HepG2 (cell line): ENCODE data around the gene TBC1D14. TPM values are rescaled to one million over a fixed set of nuclear protein-coding genes. Genes with fewer than 3 reads are reported as not detected.
A peak's percentile ranks its signal among the peaks of the same experiment; 100 is the strongest.

ENCODE experiments used
- ATAC-seq: fragments of 200-7000 bp; cut with Tn5 transposase; 3 replicates; pipeline ENCODE4 v1.9.1; 2020; ENCODE audit warnings: mild to moderate bottlenecking, moderate library complexity
- BruUV-seq: library from RNA; stranded (reverse); fragments of 400-500 nt; replicated peaks from 2 replicates; lab custom pipeline; 2021; lab: Mats Ljungman, UMichigan
- CTCF ChIA-PET: fragments of 300-600 bp; formaldehyde crosslinking; extraction: SDS; loops from one replicate; lab custom pipeline; 2021; ENCODE audit warnings: low total read pairs, inconsistent platforms, low intra/inter-chr PET ratio; lab: Yijun Ruan, JAX
- POLR2A ChIA-PET: fragments of 350-600 bp; sonication (Branson Sonifier 250); formaldehyde crosslinking; loops from one replicate; lab custom pipeline; 2020; ENCODE audit warnings: antibody characterized with exemption, inconsistent platforms; lab: Yijun Ruan, JAX
- DNase-seq: peaks from one replicate; pipeline ENCODE4 v3.0.0-alpha.2; 2015; ENCODE audit warnings: low spot score
- FAIRE-seq: peaks from 3 replicates; lab custom pipeline; 2011; peaks lifted over from hg19 to GRCh38; lab: Jason Lieb, UNC
- H2AFZ ChIP-seq: one replicate; pipeline ENCODE4 v1.6.1; 2011; ENCODE audit warnings: low read length, inconsistent platforms
- H3K27ac ChIP-seq: fragments of 300-600 bp; 3 replicates; pipeline ENCODE4 v1.8.0; 2011; ENCODE audit warnings: mixed run types, mild to moderate bottlenecking, mixed read lengths, low read length, inconsistent platforms; ENCODE audit not compliant: insufficient read depth; ENCODE audit errors: extremely low read length
- H3K27me3 ChIP-seq, 2 experiments: fragments of 200-600 bp in 1 of 2; 2 replicates in 1 of 2; 3 replicates in 1 of 2; pipeline versions ENCODE4 v1.6.0 to v1.8.0; 2011; ENCODE audit warnings: low read length in 2 of 2, mild to moderate bottlenecking in 2 of 2, moderate library complexity in 2 of 2, inconsistent platforms in 1 of 2; ENCODE audit not compliant: insufficient read depth in 2 of 2, control insufficient read depth in 1 of 2
- H3K36me3 ChIP-seq, 2 experiments: fragments of 200-600 bp in 1 of 2; replicated peaks in 1 of 2; 2 replicates in 1 of 2; 3 replicates in 1 of 2; pipeline versions ENCODE4 v1.5.1 to v1.8.0; 2011; ENCODE audit warnings: low read length in 2 of 2, inconsistent platforms in 1 of 2; ENCODE audit not compliant: insufficient read depth in 2 of 2, control insufficient read depth in 1 of 2
- H3K4me1 ChIP-seq: 2 replicates; pipeline ENCODE4 v1.5.1; 2012; ENCODE audit warnings: low read length, inconsistent platforms; ENCODE audit not compliant: insufficient read depth
- H3K4me2 ChIP-seq: 2 replicates; pipeline ENCODE4 v1.6.0; 2011; ENCODE audit warnings: low read depth, low read length, inconsistent platforms
- H3K4me3 ChIP-seq, 3 experiments: fragments of 200-600 bp in 1 of 3; sonication (generic), shearing (Covaris generic) in 1 of 3; replicated peaks in 1 of 3; 2 replicates each; pipeline ENCODE4 v1.5.1; 2011 to 2016; ENCODE audit warnings: low read length in 3 of 3, inconsistent platforms in 2 of 3, low read depth in 2 of 3, mild to moderate bottlenecking in 2 of 3, control low read depth in 1 of 3, mixed read lengths in 1 of 3; ENCODE audit not compliant: insufficient read depth in 1 of 3
- H3K79me2 ChIP-seq: one replicate; pipeline ENCODE4 v1.6.1; 2011; ENCODE audit warnings: low read length, inconsistent platforms; ENCODE audit not compliant: insufficient read depth
- H3K9ac ChIP-seq: 2 replicates; pipeline ENCODE4 v1.6.0; 2011; ENCODE audit warnings: mild to moderate bottlenecking, low read depth, low read length, inconsistent platforms; ENCODE audit not compliant: insufficient read depth
- H3K9me3 ChIP-seq: 2 replicates; pipeline ENCODE4 v1.5.1; 2012; ENCODE audit warnings: mild to moderate bottlenecking, low read length
- H4K20me1 ChIP-seq: 2 replicates; pipeline ENCODE4 v1.6.0; 2011; ENCODE audit warnings: inconsistent platforms, mild to moderate bottlenecking, low read length, moderate library complexity; ENCODE audit not compliant: insufficient read depth
- AGO2 ChIP-seq: fragments of 200-400 bp; formaldehyde crosslinking; optimal IDR thresholded peaks from 2 replicates; pipeline ENCODE3; 2017; ENCODE audit warnings: mild to moderate bottlenecking, low read depth, low read length, moderate library complexity
- E2F5 ChIP-seq: sonication (generic); formaldehyde crosslinking; conservative IDR thresholded peaks from 2 replicates; pipeline ENCODE4 v1.4.0; 2020; ENCODE audit warnings: missing genetic modification reagents
- NFE2L2 ChIP-seq: fragments of 150-350 bp; IDR thresholded peaks from 2 replicates; pipeline ENCODE4 v1.6.1; 2014; ENCODE audit warnings: low read length
- ZBTB38 ChIP-seq: sonication (generic); formaldehyde crosslinking; IDR thresholded peaks from 2 replicates; pipeline ENCODE4 v1.5.1; 2020; ENCODE audit warnings: mild to moderate bottlenecking, missing genetic modification reagents
- WGBS: methylation state at CpG from one replicate; pipeline ENCODE4 v1.1.6; 2017; ENCODE audit warnings: low lambda C conversion rate; 5-methylcytosine and 5-hydroxymethylcytosine counted together
- in situ Hi-C: cut with HindIII; loops from 2 replicates; pipeline ENCODE4 v1.10.0; 2017; ENCODE audit warnings: low pct_unique_long_range_greater_than_20kb; ENCODE audit not compliant: extremely low pct_ligation_motif_present
- intact Hi-C: fragments of 100-400 bp; cut with micrococcal nuclease; formaldehyde crosslinking; loops from one replicate; pipeline ENCODE4 v1.10.0; 2022; ENCODE audit not compliant: unreplicated experiment
- polyA plus RNA-seq, 8 experiments: library from polyadenylated mRNA; depleted of rRNA in 3 of 8; stranded (reverse) in 7 of 8; unstranded in 1 of 8; fragments of >200 nt; fragmentation: Illumina TruSeq in 4 of 8; extraction: Trizol in 4 of 8; gene quantifications; 2 replicates each; pipeline versions ENCODE4 v1.2.1 to v1.2.3, GENCODE V29; 2011 to 2016; ENCODE audit warnings: low read depth in 4 of 8, missing spikeins in 1 of 8, mixed read lengths in 1 of 8; ENCODE audit not compliant: insufficient read depth in 1 of 8
- total RNA-seq, 5 experiments: library from RNA; depleted of rRNA; stranded (reverse); fragments of >200 nt; fragmentation: Illumina TruSeq; extraction: Trizol; gene quantifications; 2 replicates each; pipeline ENCODE4 v1.2.3, GENCODE V29; 2016; ENCODE audit warnings: low read depth in 1 of 5

TBC1D14 gene
- total and polyA plus RNA-seq, 2 of the 13 experiments (the other 11 are each of a cell fraction or from before 2014, with no cell fraction given), result 29.5 to 46.5 TPM

- WGBS, result 96% methylated on average over 9 of the region's 14 CpGs
- CTCF ChIA-PET, result no interaction called here
- H3K79me2 ChIP-seq, result peaks cover 18% of the 10 kb centered on the region
Observed at GRCh38 chr4:7051905-7052304, 142.3 kb downstream of the TBC1D14 start.

GRCh38 chr4:7052313-7052712 lies 142.7 kb downstream of the TBC1D14 start:
- no peaks in the 10 kb centered on the region for H3K9me3 ChIP-seq
- ATAC-seq, result no peak
- H2AFZ ChIP-seq, result no peak overlapping the region
- 0 out of 2 replicates have a peak, but pooled peaks cover 9% of the 10 kb centered on the region for H4K20me1 ChIP-seq
- H3K36me3 ChIP-seq, result peaks cover 11 to 37% of the 10 kb centered on the region in 2 experiments; a peak in 4 of 5 replicates
- intact Hi-C loops (no loop called here), in situ Hi-C loops (no loop called here)
- 95% methylated on average over 14 of the region's 14 CpGs for WGBS
- no peak overlapping the region for H3K4me3 ChIP-seq
- H3K9ac ChIP-seq, result no peak overlapping the region
- H3K4me1 ChIP-seq, result no peaks in the 10 kb centered on the region
- H3K4me2 ChIP-seq, result no peak overlapping the region
- no peaks in the 10 kb centered on the region for H3K27me3 ChIP-seq
- TF ChIP-seq AGO2, result peak; percentile 8
- TF ChIP-seq E2F5 (CRISPR knock-in tag), result no peak
- CTCF ChIA-PET, result no interaction called here
- no peak for FAIRE-seq
- DNase-seq, result no peak
- no peak overlapping the region for H3K27ac ChIP-seq
- POLR2A ChIA-PET, result no interaction called here
- no TSS peak for BruUV-seq
- H3K79me2 ChIP-seq, result peaks cover 14% of the 10 kb centered on the region

More at GRCh38 chr4:7051905-7052304, 142.3 kb downstream of the TBC1D14 start:
- TF ChIP-seq NFE2L2 (no peak), ZBTB38 (CRISPR knock-in tag) (0 out of 2 replicates have a peak, but pooled peaks have one; percentile 18)
- Histone ChIP-seq H3K9me3 (no peaks in the 10 kb centered on the region), H3K4me3 (no peak overlapping the region), H3K27me3 (no peaks in the 10 kb centered on the region), H3K27ac (no peak overlapping the region), H3K4me1 (0 out of 2 replicates have a peak, but pooled peaks cover under 1% of the 10 kb centered on the region), H3K36me3 (peaks cover 12 to 37% of the 10 kb centered on the region in 2 experiments; a peak in 4 of 5 replicates), H4K20me1 (0 out of 2 replicates have a peak, but pooled peaks cover 13% of the 10 kb centered on the region), H2AFZ (no peak overlapping the region), H3K4me2 (no peak overlapping the region), H3K9ac (no peak overlapping the region)
- BruUV-seq, result no TSS peak
- FAIRE-seq, result no peak
- DNase-seq, result no peak
- in situ Hi-C loops, result no loop called here
- no peak for ATAC-seq
- intact Hi-C loops, result no loop called here
- POLR2A ChIA-PET, result no interaction called here
